Subcutaneous abdominal adipose tissue (tissue), 5 donors: Measurements from ENCODE around the gene P2RY2.

ENCODE experiments used
- H3K27ac ChIP-seq: one replicate; pipeline ENCODE4 v1.7.0; 2013; ENCODE audit warnings: low read depth, mild to moderate bottlenecking, inconsistent platforms, low read length, moderate library complexity
- H3K27me3 ChIP-seq, 5 donors: one replicate each; pipeline ENCODE4 v1.7.0; 2013; ENCODE audit warnings: low read length in 5 of 5, inconsistent platforms in 1 of 5; ENCODE audit not compliant: control insufficient read depth in 5 of 5, insufficient read depth in 4 of 5
- H3K36me3 ChIP-seq, 5 donors: one replicate each; pipeline ENCODE4 v1.7.0; 2013; ENCODE audit warnings: low read length in 5 of 5; ENCODE audit not compliant: control insufficient read depth in 5 of 5, insufficient read depth in 5 of 5
- H3K4me1 ChIP-seq, 5 donors: one replicate each; pipeline ENCODE4 v1.7.0; 2013; ENCODE audit warnings: low read length in 5 of 5, mild to moderate bottlenecking in 3 of 5, moderate library complexity in 1 of 5; ENCODE audit not compliant: control insufficient read depth in 5 of 5, insufficient read depth in 5 of 5
- H3K4me3 ChIP-seq, 5 donors: one replicate each; pipeline ENCODE4 v1.7.0; 2013; ENCODE audit warnings: low read length in 5 of 5, low read depth in 1 of 5
- H3K9ac ChIP-seq, 5 donors: one replicate each; pipeline ENCODE4 v1.7.0; 2013; ENCODE audit warnings: low read length in 5 of 5, mild to moderate bottlenecking in 4 of 5, moderate library complexity in 3 of 5
- H3K9me3 ChIP-seq, 5 donors: one replicate each; pipeline ENCODE4 v1.7.0; 2013; ENCODE audit warnings: low read length in 5 of 5; ENCODE audit not compliant: control insufficient read depth in 5 of 5
- donor health status: healthy.
- donor health status: healthy.
- donor health status: healthy.
- donor health status: healthy.
- donor health status: healthy.

The P2RY2 gene

DNA sequence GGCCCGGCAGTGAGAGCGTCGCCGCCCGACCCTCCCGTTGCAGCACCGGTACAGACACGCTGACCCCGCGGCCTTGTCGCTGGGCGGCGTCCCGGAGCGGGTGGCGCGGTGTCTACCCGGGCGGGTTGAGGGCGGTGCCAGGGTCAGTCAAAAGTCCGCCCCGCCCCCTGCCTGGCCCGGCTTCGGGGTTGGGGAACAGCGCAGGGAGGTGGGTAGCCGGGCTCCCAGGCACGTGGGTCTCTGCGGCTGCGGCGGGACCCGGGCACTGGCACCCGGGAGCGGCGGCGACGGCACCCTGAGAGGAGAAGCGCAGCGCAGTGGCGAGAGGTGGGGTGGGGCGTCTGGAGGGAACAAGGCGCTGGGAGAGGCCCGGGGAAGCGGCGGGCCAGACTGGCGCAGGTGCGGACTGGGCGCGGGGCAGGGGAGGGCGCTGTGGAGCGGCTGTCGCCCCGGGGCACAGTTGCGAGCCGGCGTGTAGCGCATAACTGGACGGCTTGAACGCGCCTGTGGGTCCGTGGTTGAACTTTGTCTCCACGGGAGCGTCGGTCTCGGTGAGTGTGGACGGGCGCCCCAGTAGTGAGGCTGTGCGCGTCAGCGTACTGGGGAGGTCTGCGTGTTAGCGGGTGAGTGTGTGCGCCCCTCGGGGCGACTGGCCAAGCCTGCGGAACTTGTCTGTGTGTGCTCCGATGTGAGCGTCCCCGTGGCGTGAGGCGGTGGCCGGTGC lies at the start of gene P2RY2:
P2RY2 (plus strand) TSS at position 176 of the 724 bp plus-strand sequence. CDS start 15,879 bp downstream, outside the sequence.
- Histone ChIP-seq H3K9ac (peak within 1 kb of the TSS in 4 of 5 donors; percentile 8 to 73 (median 46)), H3K4me1 (peaks cover 0 to 25% (median 15%) of the 10 kb centered on the region in 5 donors), H3K27me3 (peaks cover 0 to 10% (median 0%) of the 10 kb centered on the region in 5 donors), H3K27ac (no peak within 1 kb of the TSS), H3K4me3 (peak within 1 kb of the TSS in 4 of 5 donors; percentile 50 to 70 (median 64)), H3K9me3 (no peaks in the 10 kb centered on the region), H3K36me3 (no peaks in the 10 kb centered on the region)

- Histone ChIP-seq H3K27me3 (no peaks in the 10 kb centered on the region), H3K9ac (no peak overlapping the region), H3K9me3 (no peaks in the 10 kb centered on the region), H3K4me1 (peaks cover 0 to 14% (median 4%) of the 10 kb centered on the region in 5 donors), H3K4me3 (no peak overlapping the region), H3K36me3 (no peaks in the 10 kb centered on the region), H3K27ac (no peak overlapping the region)
These were observed 49.0 kb upstream of the P2RY2 start for GRCh38 chr11:73168925-73169579.

DNA sequence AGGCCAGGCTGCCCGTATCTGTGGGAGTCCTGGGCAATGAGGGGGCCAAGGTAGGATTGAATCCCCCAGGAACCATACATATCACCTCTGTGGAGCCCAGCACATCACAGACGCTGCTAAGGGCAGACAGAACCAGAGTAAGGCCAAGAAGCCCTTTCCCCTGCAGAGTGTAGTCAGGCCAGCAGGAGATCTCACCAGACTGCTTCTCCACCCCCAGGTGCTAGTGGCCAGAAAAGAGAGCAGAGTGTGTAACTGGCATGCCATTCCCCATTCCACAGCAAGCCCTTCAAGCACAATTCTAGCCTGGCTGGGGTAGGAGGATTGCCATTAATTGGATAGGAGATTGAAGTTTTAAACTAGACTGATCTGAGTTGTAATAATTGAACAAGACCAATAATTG lies 47.9 kb upstream of the P2RY2 start:
- Histone ChIP-seq H3K9me3 (no peaks in the 10 kb centered on the region), H3K27me3 (no peaks in the 10 kb centered on the region), H3K9ac (no peak overlapping the region), H3K4me3 (no peak overlapping the region), H3K36me3 (no peaks in the 10 kb centered on the region), H3K27ac (no peak overlapping the region), H3K4me1 (peaks cover 0 to 15% (median 4%) of the 10 kb centered on the region in 5 donors)

- H3K27me3 ChIP-seq, result no peaks in the 10 kb centered on the region
- H3K9ac ChIP-seq, result no peak overlapping the region
- H3K9me3 ChIP-seq, result no peaks in the 10 kb centered on the region
- peaks cover 0 to 23% (median 5%) of the 10 kb centered on the region in 5 donors for H3K4me1 ChIP-seq
- no peaks in the 10 kb centered on the region for H3K36me3 ChIP-seq
- no peak overlapping the region for H3K4me3 ChIP-seq
- no peak overlapping the region for H3K27ac ChIP-seq
These were observed 46.5 kb upstream of the P2RY2 start for GRCh38 chr11:73171436-73172161.

GRCh38 chr11:73172992-73173656 lies 45.0 kb upstream of the P2RY2 start:
- Histone ChIP-seq H3K27me3 (no peaks in the 10 kb centered on the region), H3K9ac (no peak overlapping the region), H3K27ac (no peak overlapping the region), H3K4me1 (peaks cover 3 to 27% (median 11%) of the 10 kb centered on the region in 5 donors), H3K9me3 (no peaks in the 10 kb centered on the region), H3K36me3 (no peaks in the 10 kb centered on the region), H3K4me3 (no peak overlapping the region)

- H3K27ac ChIP-seq, result no peak overlapping the region
- no peaks in the 10 kb centered on the region for H3K9me3 ChIP-seq
- no peak overlapping the region for H3K4me3 ChIP-seq
- no peak overlapping the region for H3K9ac ChIP-seq
- H3K4me1 ChIP-seq, result peaks cover 3 to 29% (median 11%) of the 10 kb centered on the region in 5 donors
- H3K27me3 ChIP-seq, result no peaks in the 10 kb centered on the region
- no peaks in the 10 kb centered on the region for H3K36me3 ChIP-seq
These were observed 44.2 kb upstream of the P2RY2 start for GRCh38 chr11:73173755-73174494.

- Histone ChIP-seq H3K27me3 (no peaks in the 10 kb centered on the region), H3K9me3 (no peaks in the 10 kb centered on the region), H3K4me3 (no peak overlapping the region), H3K4me1 (peaks cover 3 to 29% (median 11%) of the 10 kb centered on the region in 5 donors), H3K36me3 (no peaks in the 10 kb centered on the region), H3K9ac (no peak overlapping the region), H3K27ac (no peak overlapping the region)
These were observed 43.6 kb upstream of the P2RY2 start for GRCh38 chr11:73174495-73174791.

DNA sequence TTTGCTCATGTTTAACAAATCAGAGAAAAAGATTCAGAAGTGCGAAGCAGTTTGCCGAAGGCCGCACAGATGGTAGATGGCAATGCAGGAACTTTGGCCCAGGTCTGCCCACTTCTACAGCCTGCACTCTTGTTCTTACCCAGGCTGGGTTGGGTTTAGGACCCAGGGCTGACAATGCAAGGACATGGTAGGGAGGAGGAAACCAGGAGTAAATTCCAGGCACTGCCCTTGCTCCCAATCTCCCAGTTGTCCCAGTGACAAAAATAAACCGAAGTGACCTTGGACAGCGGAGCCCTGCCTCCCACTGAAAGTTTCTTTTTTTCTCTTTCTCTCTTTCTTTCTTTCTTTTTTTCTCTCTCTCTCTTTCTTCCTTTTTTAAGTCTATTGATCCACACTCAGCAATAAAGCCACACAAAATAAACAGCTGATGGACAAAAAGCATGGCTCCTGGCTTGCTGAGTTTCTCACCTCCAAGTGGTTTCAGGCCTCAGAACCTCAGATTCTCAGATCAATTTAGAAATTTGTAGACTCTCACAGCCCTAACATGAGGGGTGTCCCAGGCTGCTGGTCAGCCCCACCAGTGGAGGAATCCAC lies 42.4 kb upstream of the P2RY2 start:
- no peak overlapping the region for H3K27ac ChIP-seq
- H3K9me3 ChIP-seq, result no peaks in the 10 kb centered on the region
- H3K4me3 ChIP-seq, result no peak overlapping the region
- no peaks in the 10 kb centered on the region for H3K36me3 ChIP-seq
- H3K27me3 ChIP-seq, result no peaks in the 10 kb centered on the region
- H3K9ac ChIP-seq, result no peak overlapping the region
- H3K4me1 ChIP-seq, result peaks cover 3 to 29% (median 11%) of the 10 kb centered on the region in 5 donors

- Histone ChIP-seq H3K4me1 (peaks cover 3 to 29% (median 11%) of the 10 kb centered on the region in 5 donors), H3K36me3 (no peaks in the 10 kb centered on the region), H3K9ac (no peak overlapping the region), H3K9me3 (no peaks in the 10 kb centered on the region), H3K27me3 (no peaks in the 10 kb centered on the region), H3K4me3 (no peak overlapping the region), H3K27ac (no peak overlapping the region)
These were observed 41.8 kb upstream of the P2RY2 start for GRCh38 chr11:73176145-73176873.
